ENCODE measurements around the gene MRM2. TPM values are rescaled to one million over a fixed set of nuclear protein-coding genes. Genes with fewer than 3 reads are reported as not detected.

MRM2 gene
- total RNA-seq, 1 experiment from 2014 or later, result 32.1 TPM

- POLR2A ChIA-PET, result no interaction called here
- TF ChIP-seq, protein P1, sequence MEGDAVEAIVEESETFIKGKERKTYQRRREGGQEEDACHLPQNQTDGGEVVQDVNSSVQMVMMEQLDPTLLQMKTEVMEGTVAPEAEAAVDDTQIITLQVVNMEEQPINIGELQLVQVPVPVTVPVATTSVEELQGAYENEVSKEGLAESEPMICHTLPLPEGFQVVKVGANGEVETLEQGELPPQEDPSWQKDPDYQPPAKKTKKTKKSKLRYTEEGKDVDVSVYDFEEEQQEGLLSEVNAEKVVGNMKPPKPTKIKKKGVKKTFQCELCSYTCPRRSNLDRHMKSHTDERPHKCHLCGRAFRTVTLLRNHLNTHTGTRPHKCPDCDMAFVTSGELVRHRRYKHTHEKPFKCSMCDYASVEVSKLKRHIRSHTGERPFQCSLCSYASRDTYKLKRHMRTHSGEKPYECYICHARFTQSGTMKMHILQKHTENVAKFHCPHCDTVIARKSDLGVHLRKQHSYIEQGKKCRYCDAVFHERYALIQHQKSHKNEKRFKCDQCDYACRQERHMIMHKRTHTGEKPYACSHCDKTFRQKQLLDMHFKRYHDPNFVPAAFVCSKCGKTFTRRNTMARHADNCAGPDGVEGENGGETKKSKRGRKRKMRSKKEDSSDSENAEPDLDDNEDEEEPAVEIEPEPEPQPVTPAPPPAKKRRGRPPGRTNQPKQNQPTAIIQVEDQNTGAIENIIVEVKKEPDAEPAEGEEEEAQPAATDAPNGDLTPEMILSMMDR (IDR thresholded peaks at IDR 0.05; ENCODE audit: unreplicated experiment), result no peak
- Mint-ChIP-seq H3K27me3 (ENCODE audit: insufficient read depth, unreplicated experiment) (no peaks in the 10 kb centered on the region), H3K4me1 (ENCODE audit: insufficient read depth, unreplicated experiment) (no peaks in the 10 kb centered on the region), H3K9me3 (ENCODE audit: unreplicated experiment) (no peaks in the 10 kb centered on the region), H3K27ac (ENCODE audit: low read depth, unreplicated experiment) (no peak overlapping the region), H3K4me3 (ENCODE audit: unreplicated experiment) (no peak overlapping the region), H3K36me3 (ENCODE audit: insufficient read depth, unreplicated experiment) (peaks cover 13% of the 10 kb centered on the region)
- no TSS peak for BruUV-seq (replicated peaks)
- CTCF ChIA-PET, result interaction anchor here (0.8 kb wide), 1 partner anchor 1091 kb away, joined by 4 read pairs; no protein-coding TSS in a partner anchor
- DNase-seq (ENCODE audit: unreplicated experiment), result no peak
- intact Hi-C loops (cut with micrococcal nuclease), result no loop called here
Measured at GRCh38 chr7:2282185-2282751, 40.3 kb upstream of the MRM2 start.

DNA sequence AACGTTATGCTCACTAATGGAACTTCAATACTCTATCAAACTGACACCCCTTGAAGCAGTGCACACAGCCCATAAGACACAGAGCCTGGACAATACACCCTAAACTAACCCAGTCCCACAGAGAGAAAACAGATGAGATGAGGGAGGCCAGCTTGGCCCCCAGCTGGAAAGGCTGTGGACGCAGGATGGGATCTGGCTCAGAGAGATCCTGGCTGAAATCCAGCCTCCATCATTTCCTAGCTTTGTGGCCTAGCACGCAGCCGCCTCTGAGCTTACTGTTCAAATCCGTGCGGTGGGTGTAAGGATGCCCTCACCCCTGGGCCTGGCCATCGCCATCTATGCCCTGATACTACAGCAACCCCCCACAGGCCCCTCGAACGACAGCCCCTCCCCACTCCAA is 39.5 kb upstream of the MRM2 start:
- CTCF ChIA-PET, result interaction anchor here (0.8 kb wide), 1 partner anchor 1090 kb away, joined by 4 read pairs; no protein-coding TSS in a partner anchor

GRCh38 chr7:2280424-2280823 is 38.4 kb upstream of the MRM2 start:
- intact Hi-C loops (cut with micrococcal nuclease), result no loop called here
- CTCF ChIA-PET, result interaction anchor here (0.6 to 0.8 kb wide), 2 partner anchors 10 to 1490 kb away, joined by 3 to 4 read pairs; no protein-coding TSS in a partner anchor
- TF ChIP-seq, protein P1 (IDR thresholded peaks at IDR 0.05; ENCODE audit: unreplicated experiment), result no peak

More for the DNA sequence above, 39.5 kb upstream of the MRM2 start:
- DNase-seq (ENCODE audit: unreplicated experiment), result no peak
- H3K36me3 Mint-ChIP-seq (ENCODE audit: insufficient read depth, unreplicated experiment), result peaks cover 13% of the 10 kb centered on the region
- no peak overlapping the region for H3K27ac Mint-ChIP-seq (ENCODE audit: low read depth, unreplicated experiment)
- H3K27me3 Mint-ChIP-seq (ENCODE audit: insufficient read depth, unreplicated experiment), result no peaks in the 10 kb centered on the region
- POLR2A ChIA-PET, result no interaction called here
- H3K9me3 Mint-ChIP-seq (ENCODE audit: unreplicated experiment), result no peaks in the 10 kb centered on the region
- no peaks in the 10 kb centered on the region for H3K4me1 Mint-ChIP-seq (ENCODE audit: insufficient read depth, unreplicated experiment)
- intact Hi-C loops (cut with micrococcal nuclease), result no loop called here
- no peak overlapping the region for H3K4me3 Mint-ChIP-seq (ENCODE audit: unreplicated experiment)
- TF ChIP-seq, protein P1 (IDR thresholded peaks at IDR 0.05; ENCODE audit: unreplicated experiment), result no peak
- BruUV-seq (replicated peaks), result no TSS peak

GRCh38 chr7:2279896-2280295 is 37.9 kb upstream of the MRM2 start:
- Mint-ChIP-seq H3K9me3 (ENCODE audit: unreplicated experiment) (no peaks in the 10 kb centered on the region), H3K27me3 (ENCODE audit: insufficient read depth, unreplicated experiment) (no peaks in the 10 kb centered on the region), H3K27ac (ENCODE audit: low read depth, unreplicated experiment) (no peak overlapping the region), H3K36me3 (ENCODE audit: insufficient read depth, unreplicated experiment) (peaks cover 13% of the 10 kb centered on the region), H3K4me1 (ENCODE audit: insufficient read depth, unreplicated experiment) (no peaks in the 10 kb centered on the region), H3K4me3 (ENCODE audit: unreplicated experiment) (no peak overlapping the region)
- BruUV-seq (replicated peaks), result no TSS peak
- ChIA-PET POLR2A (interaction anchor here (0.7 kb wide), 1 partner anchor 13 kb away, joined by 3 read pairs; no protein-coding TSS in a partner anchor), CTCF (interaction anchor here (0.6 to 0.8 kb wide), 2 partner anchors 9 to 1490 kb away, joined by 3 to 4 read pairs; no protein-coding TSS in a partner anchor)
- no peak for DNase-seq (ENCODE audit: unreplicated experiment)
- intact Hi-C loops (cut with micrococcal nuclease), result no loop called here
- TF ChIP-seq, protein P1 (IDR thresholded peaks at IDR 0.05; ENCODE audit: unreplicated experiment), result no peak

More at GRCh38 chr7:2280424-2280823, 38.4 kb upstream of the MRM2 start:
- H3K4me3 Mint-ChIP-seq (ENCODE audit: unreplicated experiment), result no peak overlapping the region
- H3K36me3 Mint-ChIP-seq (ENCODE audit: insufficient read depth, unreplicated experiment), result peaks cover 13% of the 10 kb centered on the region
- H3K9me3 Mint-ChIP-seq (ENCODE audit: unreplicated experiment), result no peaks in the 10 kb centered on the region
- DNase-seq (ENCODE audit: unreplicated experiment), result no peak
- no peaks in the 10 kb centered on the region for H3K27me3 Mint-ChIP-seq (ENCODE audit: insufficient read depth, unreplicated experiment)
- BruUV-seq (replicated peaks), result no TSS peak
- no peak overlapping the region for H3K27ac Mint-ChIP-seq (ENCODE audit: low read depth, unreplicated experiment)
- POLR2A ChIA-PET, result interaction anchor here (0.6 to 0.7 kb wide), 3 partner anchors 12 to 14 kb away, joined by 3 read pairs; no protein-coding TSS in a partner anchor
- H3K4me1 Mint-ChIP-seq (ENCODE audit: insufficient read depth, unreplicated experiment), result no peaks in the 10 kb centered on the region

Data from MCF 10A (cell line).